Hindlimb muscle (tissue), 1 donor: Measurements from ENCODE around the gene GLCE. TPM values are rescaled to one million over a fixed set of nuclear protein-coding genes. Genes with fewer than 3 reads are reported as not detected.

Source experiments
- DNase-seq: peaks from one replicate; pipeline ENCODE4 v3.0.0-alpha.2; 2013
- polyA plus RNA-seq: library from polyadenylated mRNA; unstranded; fragments of 120-200 nt; gene quantifications from one replicate; pipeline ENCODE4 v1.2.1, GENCODE V29; 2013; ENCODE audit not compliant: insufficient read length

GLCE gene
- 27.5 TPM for polyA plus RNA-seq

DNA sequence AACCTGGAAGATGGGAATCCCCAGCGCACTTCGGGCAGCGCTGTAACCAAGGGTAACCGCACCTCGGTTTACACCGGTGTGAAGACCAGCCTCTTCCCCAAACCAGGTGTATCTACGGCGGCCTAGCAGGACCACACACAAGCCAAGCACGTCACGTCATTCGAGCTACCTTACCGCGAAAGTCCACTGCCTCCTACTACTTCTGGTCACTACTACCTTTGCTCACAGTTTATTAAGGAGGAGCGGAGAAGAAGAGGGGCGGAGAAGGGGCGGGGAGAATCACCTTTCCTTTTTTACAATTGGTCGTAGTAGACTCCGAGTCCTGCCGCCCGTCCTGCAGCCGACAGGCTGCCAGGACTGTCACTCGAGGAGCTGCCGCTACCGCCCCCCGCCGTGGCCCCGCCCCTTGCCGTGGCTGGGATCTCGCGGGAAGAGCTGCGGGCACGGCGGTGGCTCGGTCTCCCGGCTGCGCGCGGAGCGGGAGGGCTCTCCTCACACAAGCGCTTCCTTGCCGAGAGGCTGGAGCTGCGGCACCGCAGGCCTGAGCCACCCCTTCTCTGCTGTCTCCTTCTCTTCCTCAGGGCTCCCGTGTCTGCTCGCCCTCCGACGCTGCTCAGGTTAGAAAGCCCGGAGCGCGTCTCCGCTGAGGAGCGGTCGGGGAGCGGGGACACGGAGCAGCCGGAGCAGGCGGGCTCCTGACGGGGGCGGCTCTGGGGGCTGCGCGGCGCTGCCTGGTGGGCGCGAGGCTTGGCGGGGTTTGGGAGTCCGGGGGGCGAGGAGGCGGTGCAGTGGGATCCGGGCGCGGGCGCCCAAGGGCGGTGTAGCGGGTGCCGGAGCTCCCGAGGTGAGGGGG lies at the start of gene GLCE:
Gene GLCE (plus strand): TSS at position 495 of the 853 bp plus-strand sequence. CDS start 95,172 bp downstream, outside the sequence.
- peak; percentile 97 for DNase-seq

DNA sequence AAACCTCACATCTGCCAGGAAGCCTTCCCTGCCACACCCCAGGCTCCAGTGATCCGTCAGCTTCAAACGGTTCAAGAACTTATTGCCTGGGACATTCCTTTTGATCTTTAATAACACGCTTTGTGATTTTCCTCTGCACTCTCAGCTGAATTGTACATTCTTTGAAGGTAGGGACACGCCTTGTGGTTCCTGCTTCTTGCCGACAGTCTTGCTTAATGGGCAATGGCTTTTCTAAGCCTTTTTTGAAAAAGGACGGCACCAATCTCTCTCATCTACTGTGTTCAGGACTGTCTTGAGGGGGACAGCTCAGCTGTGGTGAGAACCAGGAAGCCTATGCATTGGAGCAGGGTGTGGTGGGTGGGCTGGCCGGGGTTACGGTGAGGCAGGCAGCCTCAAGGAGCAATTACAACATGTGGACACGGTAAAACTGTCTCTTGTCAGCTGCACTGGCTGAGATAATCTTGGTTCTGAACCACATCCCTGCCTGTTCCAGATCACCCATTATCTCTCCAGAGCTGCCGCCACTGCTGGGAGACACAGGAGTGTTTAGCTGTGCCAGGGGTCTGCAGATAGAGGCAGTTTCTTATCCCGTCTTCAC lies 46.0 kb upstream of the GLCE start:
- no peak for DNase-seq

DNA sequence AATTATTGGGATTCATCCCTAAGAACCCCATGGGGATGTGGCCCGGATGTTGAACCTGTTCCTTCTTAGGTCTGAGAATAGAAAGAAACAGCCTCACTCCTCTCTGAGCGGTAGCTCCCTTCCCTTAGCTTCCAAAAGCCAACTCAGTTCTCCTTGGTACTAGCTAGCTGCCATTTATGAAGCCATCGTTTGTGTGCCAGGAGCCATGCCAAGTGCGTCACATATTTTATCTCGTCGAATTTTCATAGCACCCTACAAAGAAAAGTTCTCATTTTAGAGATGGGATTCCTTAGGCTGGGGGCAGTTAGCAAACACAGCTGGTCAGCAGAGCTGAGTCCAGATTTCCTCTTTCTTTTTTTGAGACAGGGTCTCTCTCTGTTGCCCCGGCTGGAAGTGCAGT lies 45.4 kb upstream of the GLCE start:
- no peak for DNase-seq

- DNase-seq = no peak
Observed at GRCh38 chr15:69116391-69116790, 44.0 kb upstream of the GLCE start.

- peak; percentile 48 for DNase-seq
Observed at GRCh38 chr15:69117431-69117871, 43.0 kb upstream of the GLCE start.

DNA sequence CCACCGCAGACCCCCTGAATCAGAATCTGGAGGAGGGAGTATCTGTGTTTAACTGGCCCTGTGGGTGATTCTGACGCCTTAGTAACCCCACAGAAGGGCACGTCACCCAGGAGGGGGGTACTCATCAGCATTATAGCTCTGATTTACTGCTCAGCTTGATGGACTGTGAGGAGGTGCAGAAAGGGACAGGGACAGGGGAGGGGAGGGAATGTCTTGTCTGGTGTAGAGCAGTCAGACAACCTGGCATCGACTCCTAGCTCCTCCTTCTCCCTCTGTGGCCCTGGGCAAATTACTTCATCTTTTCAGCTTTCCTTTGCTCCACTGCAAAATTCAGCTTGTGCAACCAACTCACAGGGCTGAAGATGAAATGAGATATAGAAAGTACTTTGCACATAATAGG lies 42.3 kb upstream of the GLCE start:
- no peak for DNase-seq

DNA sequence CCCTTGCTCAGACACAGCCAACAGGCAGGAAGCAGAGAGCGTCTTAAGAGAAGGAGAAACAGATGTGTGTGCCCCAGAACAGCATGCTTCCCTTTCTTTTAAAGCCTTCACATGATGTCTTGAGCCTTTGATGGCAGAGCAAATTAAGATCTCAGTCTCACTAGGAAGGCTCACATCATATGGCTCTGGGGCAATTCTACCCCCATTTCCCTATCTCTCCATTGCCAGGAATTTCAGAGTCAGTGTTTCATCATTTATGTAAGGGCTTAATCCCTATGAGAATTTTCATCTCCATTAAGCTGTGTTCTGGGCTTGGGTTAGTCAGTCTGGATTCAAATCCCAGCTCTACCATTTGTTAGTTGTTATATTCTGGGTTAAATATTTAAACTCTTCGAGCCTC lies 41.4 kb upstream of the GLCE start:
- no peak for DNase-seq

GRCh38 chr15:69119683-69120395 lies 40.6 kb upstream of the GLCE start:
- no peak for DNase-seq

DNA sequence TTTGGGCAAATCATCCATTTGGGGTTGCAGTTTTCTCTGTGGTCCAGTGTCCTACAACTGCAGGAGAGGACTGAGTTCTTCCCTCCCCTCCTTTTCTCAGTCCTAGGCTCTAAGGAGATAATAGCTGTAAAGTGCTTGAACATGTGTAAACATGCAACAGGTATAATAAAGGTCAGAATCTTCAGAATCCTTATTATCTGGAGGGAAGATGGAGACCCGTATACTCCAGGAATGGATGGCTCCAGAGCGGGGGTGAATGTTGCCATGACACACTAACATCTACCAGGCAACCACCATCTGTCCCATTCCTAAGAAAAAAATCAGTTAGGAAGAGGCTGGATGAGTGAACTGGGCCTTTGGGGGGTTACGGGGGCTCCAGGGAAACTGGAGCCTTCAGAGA lies 39.7 kb upstream of the GLCE start:
- no peak for DNase-seq

GRCh38 chr15:69121198-69121828 lies 39.1 kb upstream of the GLCE start:
- no peak for DNase-seq

GRCh38 chr15:69125236-69125635 lies 35.2 kb upstream of the GLCE start:
- DNase-seq = no peak

DNA sequence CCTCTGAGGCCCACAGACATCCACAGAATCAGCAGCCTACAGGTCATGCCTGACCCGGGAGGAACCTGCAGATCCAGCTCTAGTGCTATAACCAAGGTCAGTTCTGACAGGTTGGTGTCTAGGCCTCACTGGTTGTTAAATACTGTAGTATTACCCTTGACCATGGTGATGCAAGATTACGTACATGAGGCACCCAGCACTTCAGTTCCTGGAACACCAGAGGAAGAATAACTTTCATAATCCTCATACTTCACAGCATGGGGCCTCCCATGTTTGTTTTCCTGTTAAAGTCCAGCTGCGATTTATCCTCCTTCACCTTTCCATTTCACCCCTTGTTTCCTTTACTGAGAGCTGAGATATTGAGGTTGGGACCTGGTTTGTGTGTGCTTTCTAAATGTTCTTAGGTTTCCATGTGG lies 34.4 kb upstream of the GLCE start:
- no peak for DNase-seq

DNA sequence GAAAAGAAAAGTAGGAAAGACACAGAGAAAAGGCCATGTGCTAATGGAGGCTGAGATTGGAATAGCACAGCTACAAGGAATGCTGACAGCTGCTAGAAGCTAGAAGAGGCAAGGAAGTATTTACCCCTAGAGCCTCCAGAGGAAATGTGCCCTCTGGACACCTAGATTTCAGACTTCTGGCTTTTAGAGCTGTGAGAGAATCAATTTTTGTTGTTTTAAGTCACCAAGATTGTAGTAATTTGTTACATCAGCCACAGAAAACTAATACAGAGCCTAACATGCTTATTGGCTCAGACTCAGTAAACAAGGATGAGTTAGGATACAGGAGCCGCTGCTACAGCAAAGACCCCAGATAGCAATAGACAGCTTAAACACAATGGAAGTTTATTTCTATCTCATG lies 33.1 kb upstream of the GLCE start:
- DNase-seq = no peak

DNA sequence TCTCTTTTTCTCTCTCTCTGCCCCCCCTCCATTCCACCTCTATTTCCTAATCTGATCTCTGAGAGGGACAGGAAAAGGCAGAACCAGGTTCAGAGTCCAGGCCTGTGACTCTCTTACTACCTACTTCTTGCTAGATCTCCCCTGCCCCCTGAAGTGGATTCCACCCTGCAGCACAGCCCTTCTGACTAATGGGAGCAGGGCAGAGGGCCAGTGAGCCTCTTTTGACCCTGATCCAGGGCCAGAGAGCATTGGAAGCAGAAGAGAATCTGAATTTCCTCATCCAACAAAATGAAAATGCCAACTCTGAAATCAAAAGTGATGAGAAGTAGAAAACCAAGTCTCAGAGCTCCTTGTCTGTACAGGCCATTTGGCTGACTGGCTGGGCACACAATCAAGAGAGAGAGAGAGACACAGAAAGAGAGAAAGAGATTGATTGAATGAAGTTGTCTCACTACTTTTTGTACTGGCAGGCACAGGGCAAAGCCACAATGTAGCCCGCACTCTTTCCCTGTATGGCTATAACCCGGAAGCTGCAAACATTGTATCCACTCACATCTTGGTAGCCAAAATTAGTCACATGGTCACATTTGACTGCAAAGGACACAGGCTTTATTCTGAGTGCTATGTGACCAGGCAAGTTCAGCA lies 31.6 kb upstream of the GLCE start:
- DNase-seq = peak; percentile 37

DNA sequence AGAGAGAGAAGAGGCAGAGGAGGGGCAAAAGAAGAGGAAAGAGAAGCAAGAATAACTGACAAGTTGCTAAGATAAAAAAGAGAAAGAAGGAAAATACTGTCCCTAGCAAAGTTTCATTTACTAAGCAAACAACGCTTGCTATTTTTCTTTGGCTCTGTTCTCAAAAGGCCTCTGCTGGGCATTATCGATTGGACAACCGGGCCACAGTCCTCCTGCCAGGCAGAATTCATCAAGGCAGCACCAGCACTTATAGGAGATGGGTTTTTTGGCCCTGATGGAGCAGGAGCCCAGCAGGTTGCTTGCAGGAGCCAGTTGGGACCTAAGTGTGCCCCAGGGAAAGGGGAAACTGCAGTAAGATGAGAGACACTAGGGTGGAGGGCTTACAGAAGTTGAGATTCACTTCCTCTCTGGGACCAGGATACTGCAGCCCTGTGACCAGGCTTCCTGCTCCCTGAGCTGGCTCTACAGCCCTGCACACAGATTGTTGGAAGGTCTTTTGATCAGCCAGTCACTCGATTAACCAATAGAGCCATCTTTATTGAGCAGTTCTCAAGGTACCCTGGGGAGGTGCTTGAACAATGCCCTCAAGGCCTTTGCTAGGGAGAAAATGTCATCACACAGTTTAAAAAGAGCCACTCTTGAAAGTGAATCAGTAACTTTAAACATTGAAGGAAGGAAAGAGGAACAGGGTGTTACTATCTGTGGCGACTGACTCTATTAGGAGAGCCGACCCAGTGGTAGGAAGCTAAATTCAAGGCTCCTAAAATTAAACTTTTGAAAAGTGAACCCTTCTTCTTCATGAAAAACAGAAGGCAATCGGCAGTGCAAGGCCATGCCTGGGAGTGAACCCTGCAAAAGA lies 28.8 kb upstream of the GLCE start:
- DNase-seq = no peak

- no peak for DNase-seq
Observed at GRCh38 chr15:69132430-69132829, 28.0 kb upstream of the GLCE start.

DNA sequence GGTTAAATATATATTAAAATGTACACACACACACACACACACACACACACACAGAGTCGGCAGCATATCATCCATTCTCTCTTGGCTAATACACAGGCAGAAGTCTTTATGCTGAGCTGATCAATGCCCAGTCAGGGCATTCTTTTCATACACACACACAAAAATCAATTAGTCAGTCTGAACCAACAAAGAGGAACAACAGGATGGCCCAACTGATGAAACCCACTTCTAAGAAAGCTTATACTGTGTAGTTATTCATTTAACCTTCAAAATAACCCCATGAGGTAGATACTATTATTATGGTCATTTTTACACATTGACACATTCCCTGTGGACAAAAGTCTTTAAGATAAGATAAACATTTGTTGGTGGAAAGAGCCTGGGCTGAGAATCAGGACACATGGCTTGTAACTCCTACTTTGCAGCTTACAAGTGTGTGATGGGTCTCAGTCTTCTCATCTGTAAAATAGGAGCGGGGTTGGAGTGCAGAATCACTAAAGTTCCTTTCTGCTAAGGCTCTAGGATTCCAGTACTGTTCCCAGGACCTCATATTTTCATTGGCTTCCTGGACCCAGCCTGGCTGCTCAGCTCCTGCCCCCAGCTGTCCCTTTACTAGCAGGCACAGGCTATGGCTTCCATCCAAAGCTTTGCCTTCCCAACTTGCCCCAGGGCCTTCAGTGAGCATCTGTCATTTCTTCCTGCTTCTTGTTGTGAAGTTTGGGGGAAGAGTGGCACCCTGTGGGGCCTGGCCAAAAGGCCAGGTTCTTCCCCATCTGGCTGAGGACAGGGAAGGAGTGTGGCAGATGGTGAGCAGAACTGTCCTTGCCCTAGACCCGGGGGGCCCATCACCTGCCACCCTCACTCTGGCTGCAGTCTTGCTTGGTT lies 27.2 kb upstream of the GLCE start:
- DNase-seq = no peak

GRCh38 chr15:69133862-69134519 lies 26.4 kb upstream of the GLCE start:
- DNase-seq = no peak

DNA sequence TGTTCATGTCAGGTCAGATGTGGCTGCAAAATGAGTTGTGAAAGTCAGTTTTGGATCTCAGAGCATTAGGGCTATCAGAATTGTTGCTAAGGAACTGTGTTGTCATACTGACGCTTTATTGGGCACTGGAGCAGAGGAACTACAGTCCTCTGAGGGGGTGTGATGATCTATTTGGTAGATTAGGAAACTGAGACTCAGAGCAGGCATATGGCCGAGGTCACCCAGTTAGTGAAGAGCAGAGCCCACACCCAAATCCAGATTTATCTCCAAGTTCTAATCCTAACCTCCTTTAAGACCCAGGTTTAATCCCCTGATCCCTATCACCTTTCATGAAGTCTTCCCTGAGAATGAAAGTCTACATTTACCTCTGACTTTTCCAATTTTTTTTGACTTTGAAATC lies 25.6 kb upstream of the GLCE start:
- DNase-seq = no peak

DNA sequence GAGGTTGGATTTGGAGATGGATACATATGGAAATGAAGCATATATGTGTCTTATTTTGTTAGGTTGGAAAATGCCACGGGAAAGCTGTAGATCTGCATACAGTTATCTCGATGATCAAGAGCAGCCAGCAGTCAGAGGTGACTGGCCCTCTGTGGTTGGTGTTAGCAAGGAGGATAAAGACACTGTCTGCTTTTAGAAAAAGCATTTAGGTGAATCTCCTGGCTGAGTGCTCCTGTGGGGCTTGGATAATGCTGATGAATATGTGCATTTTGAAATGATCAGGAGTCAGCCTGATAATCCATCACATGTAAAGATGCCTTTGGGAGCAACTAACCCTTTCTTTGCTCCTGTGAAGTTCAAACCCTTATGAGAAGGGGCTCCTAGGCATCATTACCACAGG lies 24.9 kb upstream of the GLCE start:
- DNase-seq = no peak
